IMR-90 (cell line): ENCODE results near the gene ACE. TPM values are rescaled to one million over a fixed set of nuclear protein-coding genes. Genes with fewer than 3 reads are reported as not detected.

Experiments
- ATAC-seq: fragments of 200-7000 bp; cut with Tn5 transposase; 2 replicates; pipeline ENCODE4 v1.9.1; 2020; ENCODE audit warnings: low read depth, mild to moderate bottlenecking, moderate library complexity
- BruUV-seq: library from RNA; stranded (reverse); fragments of 400-500 nt; replicated peaks from 2 replicates; lab custom pipeline; 2021; lab: Mats Ljungman, UMichigan
- CTCF ChIA-PET: fragments of 300-600 bp; formaldehyde crosslinking; extraction: SDS; loops from one replicate; lab custom pipeline; 2021; ENCODE audit warnings: antibody characterized with exemption; lab: Yijun Ruan, JAX
- POLR2A ChIA-PET: fragments of 300-600 bp; sonication (Branson Sonifier 250); formaldehyde crosslinking; loops from one replicate; lab custom pipeline; 2022; ENCODE audit warnings: antibody characterized with exemption; ENCODE audit not compliant: unreplicated experiment; lab: Charles Lee
- DNase-seq: peaks from one replicate; pipeline ENCODE4 v3.0.0; 2013
- H2AFZ ChIP-seq: replicated peaks from 2 replicates; pipeline ENCODE3; 2013; ENCODE audit warnings: low read length, mild to moderate bottlenecking; ENCODE audit not compliant: poor library complexity
- H2AK5ac ChIP-seq: 2 replicates; pipeline ENCODE4 v1.6.1; 2013; ENCODE audit warnings: low read depth, low read length, inconsistent platforms
- H2AK9ac ChIP-seq: replicated peaks from 2 replicates; pipeline ENCODE3; 2013; ENCODE audit warnings: mild to moderate bottlenecking, low read depth, low read length, moderate library complexity; ENCODE audit not compliant: poor library complexity
- H2BK120ac ChIP-seq: 2 replicates; pipeline ENCODE4 v1.6.1; 2013; ENCODE audit warnings: low read depth, low read length, inconsistent platforms
- H2BK15ac ChIP-seq: 3 replicates; pipeline ENCODE4 v1.6.1; 2013; ENCODE audit warnings: low read depth, low read length, inconsistent platforms
- H2BK20ac ChIP-seq: 2 replicates; pipeline ENCODE4 v1.6.1; 2013; ENCODE audit warnings: low read depth, mild to moderate bottlenecking, inconsistent platforms, low read length, moderate library complexity
- H2BK5ac ChIP-seq: 2 replicates; pipeline ENCODE4 v1.6.1; 2013; ENCODE audit warnings: mild to moderate bottlenecking, low read depth, low read length, inconsistent platforms; ENCODE audit not compliant: poor library complexity, severe bottlenecking
- H3K14ac ChIP-seq: replicated peaks from 2 replicates; pipeline ENCODE4 v1.6.1; 2013; ENCODE audit warnings: low read depth, low read length, inconsistent platforms
- H3K18ac ChIP-seq: 2 replicates; pipeline ENCODE4 v1.6.1; 2013; ENCODE audit warnings: low read depth, low read length, control low read depth
- H3K23ac ChIP-seq: 2 replicates; pipeline ENCODE4 v1.6.1; 2013; ENCODE audit warnings: low read depth, low read length, inconsistent platforms
- H3K27ac ChIP-seq: 2 replicates; pipeline ENCODE4 v1.5.1; 2013; ENCODE audit warnings: mild to moderate bottlenecking, control low read depth, low read length; ENCODE audit not compliant: insufficient read depth
- H3K27me3 ChIP-seq: 2 replicates; pipeline ENCODE4 v1.6.1; 2013; ENCODE audit warnings: low read length; ENCODE audit not compliant: control insufficient read depth, insufficient read depth
- H3K36me3 ChIP-seq: 2 replicates; pipeline ENCODE4 v1.6.1; 2013; ENCODE audit warnings: low read length, mixed read lengths; ENCODE audit not compliant: control insufficient read depth, insufficient read depth
- H3K4ac ChIP-seq: 2 replicates; pipeline ENCODE4 v1.6.1; 2013; ENCODE audit warnings: low read depth, low read length, inconsistent platforms
- H3K4me1 ChIP-seq: 2 replicates; pipeline ENCODE4 v1.6.1; 2013; ENCODE audit warnings: low read length, mixed read lengths; ENCODE audit not compliant: control insufficient read depth, insufficient read depth
- H3K4me2 ChIP-seq: 2 replicates; pipeline ENCODE4 v1.6.1; 2013; ENCODE audit warnings: low read depth, mild to moderate bottlenecking, control low read depth, low read length, moderate library complexity
- H3K4me3 ChIP-seq: 2 replicates; pipeline ENCODE4 v1.5.1; 2013; ENCODE audit warnings: low read depth, mild to moderate bottlenecking, control low read depth, low read length, moderate library complexity; ENCODE audit not compliant: insufficient read depth
- H3K56ac ChIP-seq: 2 replicates; pipeline ENCODE4 v1.6.1; 2013; ENCODE audit warnings: low read length, inconsistent platforms; ENCODE audit not compliant: insufficient read depth; ENCODE audit errors: extremely low read depth
- H3K79me1 ChIP-seq, 2 experiments: 2 replicates each; pipeline ENCODE4 v1.6.1; 2013; ENCODE audit warnings: low read length in 2 of 2, inconsistent platforms in 1 of 2, low read depth in 1 of 2
- H3K9ac ChIP-seq: 2 replicates; pipeline ENCODE4 v1.6.1; 2013; ENCODE audit warnings: low read depth, low read length, control low read depth
- H3K9me1 ChIP-seq: 2 replicates; pipeline ENCODE4 v1.6.1; 2013; ENCODE audit warnings: low read length, inconsistent platforms; ENCODE audit not compliant: insufficient read depth
- H3K9me3 ChIP-seq: 2 replicates; pipeline ENCODE4 v1.6.1; 2013; ENCODE audit warnings: low read length; ENCODE audit not compliant: control insufficient read depth, insufficient read depth
- H4K20me1 ChIP-seq: 2 replicates; pipeline ENCODE4 v1.6.1; 2013; ENCODE audit warnings: low read length, inconsistent platforms; ENCODE audit not compliant: insufficient read depth
- H4K5ac ChIP-seq: 2 replicates; pipeline ENCODE4 v1.6.1; 2013; ENCODE audit warnings: mild to moderate bottlenecking, low read depth, low read length, control low read depth
- H4K8ac ChIP-seq, 2 experiments: 2 replicates each; pipeline ENCODE4 v1.6.1; 2013; ENCODE audit warnings: low read depth in 2 of 2, low read length in 2 of 2, control low read depth in 1 of 2, inconsistent platforms in 1 of 2
- H4K91ac ChIP-seq: 2 replicates; pipeline ENCODE4 v1.6.1; 2013; ENCODE audit warnings: low read depth, low read length, inconsistent platforms; ENCODE audit not compliant: insufficient read depth
- CHD1 ChIP-seq: IDR thresholded peaks from 2 replicates; pipeline ENCODE4 v1.6.1; 2012; ENCODE audit warnings: low read depth, low read length, improper control_type of control experiment
- MAFK ChIP-seq: IDR thresholded peaks from 2 replicates; pipeline ENCODE4 v1.6.1; 2012; ENCODE audit warnings: low read depth, low read length, improper control_type of control experiment
- MAZ ChIP-seq: IDR thresholded peaks from 2 replicates; pipeline ENCODE4 v1.6.1; 2012; ENCODE audit warnings: low read depth, mild to moderate bottlenecking, low read length, improper control_type of control experiment, moderate library complexity, borderline replicate concordance
- MXI1 ChIP-seq: IDR thresholded peaks from 2 replicates; pipeline ENCODE4 v1.6.1; 2012; ENCODE audit warnings: low read depth, mild to moderate bottlenecking, low read length, moderate library complexity, borderline replicate concordance
- RFX5 ChIP-seq: IDR thresholded peaks from 2 replicates; pipeline ENCODE4 v1.8.0; 2012; ENCODE audit warnings: low read depth, mild to moderate bottlenecking, low read length, moderate library complexity
- SMC3 ChIP-seq: fragments of 150-350 bp; IDR thresholded peaks from 2 replicates; pipeline ENCODE4 v1.6.1; 2016; ENCODE audit warnings: low read depth, mild to moderate bottlenecking, antibody characterized with exemption, low read length, moderate library complexity
- WGBS, 2 experiments: methylation state at CpG; one replicate each; pipeline versions ENCODE4 v1.1.5 to v1.1.7; 2013; ENCODE audit warnings: missing lambda C conversion rate in 2 of 2; ENCODE audit not compliant: insufficient read length in 1 of 2; ENCODE audit errors: extremely low coverage in 2 of 2; 5-methylcytosine and 5-hydroxymethylcytosine counted together
- dilution Hi-C: fragments of 300-500 bp; cut with HindIII; formaldehyde crosslinking; loops from one replicate; pipeline ENCODE4 v1.14.3; 2018; ENCODE audit warnings: low sequenced_read_pairs; ENCODE audit not compliant: unreplicated experiment
- in situ Hi-C: fragments of 300-500 bp; cut with MboI; formaldehyde crosslinking; loops from 3 replicates; pipeline ENCODE4 v1.14.3; 2019; ENCODE audit warnings: low sequenced_read_pairs, inconsistent platforms, mixed read lengths
- intact Hi-C: fragments of 100-400 bp; cut with micrococcal nuclease; formaldehyde crosslinking; loops from 2 replicates; pipeline ENCODE4 v1.10.0; 2022
- polyA plus RNA-seq, 3 experiments: library from polyadenylated mRNA; depleted of rRNA; stranded (reverse); fragments of >200 nt; gene quantifications; 2 replicates each; pipeline ENCODE4 v1.2.3, GENCODE V29; 2012; ENCODE audit warnings: low replicate concordance in 1 of 3
- total RNA-seq: library from RNA; depleted of rRNA; stranded (reverse); fragments of >200 nt; gene quantifications from 2 replicates; pipeline ENCODE4 v1.2.3, GENCODE V29; 2012

The ACE gene
- total and polyA plus RNA-seq, 2 of the 4 experiments (the other 2 are of a cell fraction): 1.4 to 5.8 TPM

DNA sequence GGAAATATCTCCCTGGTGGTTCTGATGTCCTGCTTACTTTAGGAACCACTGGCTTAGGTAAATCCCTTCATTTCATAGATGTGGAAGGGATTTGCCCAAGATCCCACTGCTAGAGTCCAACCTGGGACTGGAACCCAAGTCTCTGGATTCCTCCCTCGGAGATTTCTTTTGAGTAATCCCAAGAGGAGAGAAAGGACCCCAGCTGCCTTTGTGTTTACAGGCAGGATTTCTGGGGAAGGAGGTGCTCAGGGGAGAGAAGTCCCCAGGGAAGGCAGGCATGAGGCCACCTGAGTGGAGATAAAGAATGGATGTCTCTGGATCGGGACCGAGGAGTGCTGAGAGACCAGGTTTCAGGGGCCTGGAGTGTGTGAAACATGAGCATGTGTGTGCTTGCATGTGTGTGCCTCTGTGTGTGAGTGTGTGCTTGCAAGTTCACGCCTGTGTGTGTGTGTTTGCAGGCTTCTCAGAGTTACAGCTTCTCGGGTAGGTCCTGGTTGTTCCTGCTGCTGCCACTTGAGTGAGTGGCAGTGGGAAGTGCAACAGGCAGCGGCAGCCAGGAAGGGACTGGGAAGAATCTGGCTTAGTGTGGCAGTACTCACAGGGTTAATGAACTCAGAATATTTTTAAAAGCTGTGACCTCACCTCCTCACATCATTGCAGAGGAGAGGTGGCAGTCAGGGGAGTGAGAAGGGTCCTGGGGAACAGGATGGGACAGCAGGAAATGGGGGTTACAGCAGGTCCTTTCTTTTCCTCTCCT, 48.5 kb downstream of the ACE start:
- no peak overlapping the region for H2AK9ac ChIP-seq
- H3K27ac ChIP-seq: no peak overlapping the region
- H3K36me3 ChIP-seq: no peaks in the 10 kb centered on the region
- no peak overlapping the region for H3K4ac ChIP-seq
- H2BK15ac ChIP-seq: no peak overlapping the region
- CTCF ChIA-PET: no interaction called here
- no peak overlapping the region for H3K4me3 ChIP-seq
- 0 out of 2 replicates have a peak, but pooled peaks cover 1% of the 10 kb centered on the region for H3K4me1 ChIP-seq
- H4K8ac ChIP-seq: no peak overlapping the region
- H3K56ac ChIP-seq: no peak overlapping the region
- H3K27me3 ChIP-seq: peaks cover 50% of the 10 kb centered on the region
- no peaks in the 10 kb centered on the region for H3K9me1 ChIP-seq
- no peak overlapping the region for H2BK20ac ChIP-seq
- intact Hi-C loops: no loop called here
- H3K9ac ChIP-seq: no peak overlapping the region
- H4K20me1 ChIP-seq: peaks cover 5% of the 10 kb centered on the region; the same call in 1 of the 2 replicates
- no peak overlapping the region for H3K4me2 ChIP-seq
- in situ Hi-C loops: no loop called here
- no peak overlapping the region for H2AFZ ChIP-seq
- no peak overlapping the region for H3K18ac ChIP-seq
- no peak for TF ChIP-seq MAZ
- no peak for TF ChIP-seq MXI1
- no peak for TF ChIP-seq CHD1
- no peak for TF ChIP-seq RFX5
- TF ChIP-seq SMC3: no peak
- no peak for TF ChIP-seq MAFK
- H4K5ac ChIP-seq: no peak overlapping the region
- BruUV-seq: no TSS peak
- ATAC-seq (no peak), DNase-seq (no peak)
- POLR2A ChIA-PET: no interaction called here
- dilution Hi-C loops: no loop called here
- WGBS, 2 experiments: 59% methylated on average over 4 of the region's 6 CpGs; no CpG with 5 or more reads in 1 of the 2 experiments
- H2AK5ac ChIP-seq: no peak overlapping the region
- H3K79me1 ChIP-seq: no peaks in the 10 kb centered on the region
- no peak overlapping the region for H2BK120ac ChIP-seq
- H2BK5ac ChIP-seq: no peak overlapping the region
- no peak overlapping the region for H3K23ac ChIP-seq
- H3K9me3 ChIP-seq: no peaks in the 10 kb centered on the region
- no peak overlapping the region for H4K91ac ChIP-seq
- H3K14ac ChIP-seq: no peak overlapping the region
